H1 (cell line): Measurements from ENCODE around the gene SPATA13.

ENCODE experiments used
- CTCF ChIP-seq, 3 experiments: IDR thresholded peaks; 1 replicate in 2 of 3; 2 replicates in 1 of 3; pipeline versions ENCODE4 v1.5.1 to v1.6.1; 2011; ENCODE audit warnings: low read length in 3 of 3, mild to moderate bottlenecking in 3 of 3, inconsistent platforms in 2 of 3, low read depth in 1 of 3, moderate library complexity in 1 of 3; ENCODE audit not compliant: insufficient read depth in 1 of 3; ENCODE audit errors: control extremely low read depth in 1 of 3
- JUN ChIP-seq: IDR thresholded peaks from 2 replicates; pipeline ENCODE4 v1.6.1; 2011; ENCODE audit warnings: low read depth, mild to moderate bottlenecking, improper control_type of control experiment, low read length
- NRF1 ChIP-seq: IDR thresholded peaks from 2 replicates; pipeline ENCODE4 v1.6.1; 2011; ENCODE audit warnings: mild to moderate bottlenecking, low read depth, low read length, improper control_type of control experiment
- POLR2A ChIP-seq, 2 experiments: IDR thresholded peaks; 1 replicate in 1 of 2; 2 replicates in 1 of 2; pipeline ENCODE4 v1.6.1; 2011; ENCODE audit warnings: low read depth in 2 of 2, low read length in 2 of 2, mild to moderate bottlenecking in 2 of 2; ENCODE audit errors: control extremely low read depth in 1 of 2
- RFX5 ChIP-seq: IDR thresholded peaks from 2 replicates; pipeline ENCODE4 v1.6.1; 2011; ENCODE audit warnings: low read depth, low read length, improper control_type of control experiment, borderline replicate concordance
- ZNF274 ChIP-seq: IDR thresholded peaks from 2 replicates; pipeline ENCODE4 v1.7.0; 2012; ENCODE audit warnings: low read length, borderline replicate concordance; ENCODE audit errors: extremely low read depth

GRCh38 chr13:24290280-24290932 is 129.9 kb downstream of the SPATA13 start:
- TF ChIP-seq POLR2A (IDR thresholded peaks at IDR 0.05; ENCODE audit: control extremely low read depth in 1 of 2, low read depth in 2 of 2, low read length in 2 of 2) (no peak), NRF1 (no peak), RFX5 (no peak), CTCF (IDR thresholded peaks at IDR 0.05; ENCODE audit: control extremely low read depth in 1 of 3, insufficient read depth in 1 of 3, low read depth in 1 of 3, low read length in 3 of 3) (no peak), ZNF274 (no peak), JUN (no peak)
